HepG2 (cell line): ENCODE results near the gene DNPH1. TPM values are rescaled to one million over a fixed set of nuclear protein-coding genes. Genes with fewer than 3 reads are reported as not detected.

Experiments
- DR1 ChIP-seq: sonication (generic); formaldehyde crosslinking; IDR thresholded peaks from 2 replicates; pipeline ENCODE4 v1.8.0; 2021; ENCODE audit warnings: mild to moderate bottlenecking, missing genetic modification reagents, inconsistent platforms
- ELF1 ChIP-seq: sonication (generic); formaldehyde crosslinking; IDR thresholded peaks from 2 replicates; pipeline ENCODE4 v1.4.0; 2020; ENCODE audit warnings: missing genetic modification reagents
- FOXA1 ChIP-seq, 2 experiments: fragments of 450-650 bp in 1 of 2; sonication (generic) in 1 of 2; formaldehyde crosslinking in 1 of 2; IDR thresholded peaks; 2 replicates each; pipeline versions ENCODE4 v1.4.0 to v1.6.1; 2016 to 2020; ENCODE audit warnings: missing genetic modification reagents in 1 of 2
- GZF1 ChIP-seq: sonication (generic); formaldehyde crosslinking; IDR thresholded peaks from 2 replicates; pipeline ENCODE4 v1.5.1; 2020; ENCODE audit warnings: mild to moderate bottlenecking, missing genetic modification reagents
- HDAC1 ChIP-seq: sonication (generic); formaldehyde crosslinking; IDR thresholded peaks from 2 replicates; pipeline ENCODE4 v1.5.1; 2020; ENCODE audit warnings: mild to moderate bottlenecking, missing genetic modification reagents
- KLF11 ChIP-seq: IDR thresholded peaks from 2 replicates; pipeline ENCODE4 v1.6.1; 2016; ENCODE audit warnings: missing compliant biosample characterization
- KLF16 ChIP-seq, 2 experiments: sonication (generic) in 1 of 2; formaldehyde crosslinking in 1 of 2; IDR thresholded peaks; 2 replicates each; pipeline versions ENCODE4 v1.6.1 to v1.8.0; 2016 to 2023; ENCODE audit warnings: missing genetic modification reagents in 2 of 2, missing compliant biosample characterization in 1 of 2
- MIXL1 ChIP-seq: IDR thresholded peaks from 2 replicates; pipeline ENCODE4 v1.6.1; 2016
- RARA ChIP-seq: IDR thresholded peaks from 2 replicates; pipeline ENCODE4 v1.6.1; 2016; ENCODE audit warnings: missing genetic modification reagents, missing compliant biosample characterization
- THAP7 ChIP-seq: sonication (generic); formaldehyde crosslinking; IDR thresholded peaks from 2 replicates; pipeline ENCODE4 v1.8.1; 2023; ENCODE audit warnings: mild to moderate bottlenecking, missing genetic modification reagents
- ZNF281 ChIP-seq: sonication (generic); formaldehyde crosslinking; IDR thresholded peaks from 2 replicates; pipeline ENCODE4 v1.4.0; 2020; ENCODE audit warnings: missing genetic modification reagents, borderline replicate concordance
- ZNF331 ChIP-seq: sonication (generic); formaldehyde crosslinking; IDR thresholded peaks from 2 replicates; pipeline ENCODE4 v1.4.0; 2020; ENCODE audit warnings: missing genetic modification reagents
- ZNF337 ChIP-seq: sonication (generic); formaldehyde crosslinking; IDR thresholded peaks from 2 replicates; pipeline ENCODE4 v1.5.1; 2020; ENCODE audit warnings: missing genetic modification reagents, low read depth, mild to moderate bottlenecking, borderline replicate concordance
- ZNF773 ChIP-seq: sonication (generic); formaldehyde crosslinking; IDR thresholded peaks from 2 replicates; pipeline ENCODE4 v1.4.0; 2020; ENCODE audit warnings: missing genetic modification reagents, borderline replicate concordance
- ZSCAN25 ChIP-seq: sonication (generic); formaldehyde crosslinking; IDR thresholded peaks from 2 replicates; pipeline ENCODE4 v1.8.0; 2022; ENCODE audit warnings: mild to moderate bottlenecking, missing genetic modification reagents
- polyA plus RNA-seq, 8 experiments: library from polyadenylated mRNA; depleted of rRNA in 3 of 8; stranded (reverse) in 7 of 8; unstranded in 1 of 8; fragments of >200 nt; fragmentation: Illumina TruSeq in 4 of 8; extraction: Trizol in 4 of 8; gene quantifications; 2 replicates each; pipeline versions ENCODE4 v1.2.1 to v1.2.3, GENCODE V29; 2011 to 2016; ENCODE audit warnings: low read depth in 4 of 8, missing spikeins in 1 of 8, mixed read lengths in 1 of 8; ENCODE audit not compliant: insufficient read depth in 1 of 8
- total RNA-seq, 5 experiments: library from RNA; depleted of rRNA; stranded (reverse); fragments of >200 nt; fragmentation: Illumina TruSeq; extraction: Trizol; gene quantifications; 2 replicates each; pipeline ENCODE4 v1.2.3, GENCODE V29; 2016; ENCODE audit warnings: low read depth in 1 of 5
- TF ChIP-seq, protein P1 (sequence below): sonication (generic); formaldehyde crosslinking; IDR thresholded peaks from 2 replicates; pipeline ENCODE4 v1.4.0; 2020; ENCODE audit warnings: missing genetic modification reagents
- TF ChIP-seq, protein P2 (sequence below): IDR thresholded peaks from 2 replicates; pipeline ENCODE4 v1.6.1; 2016; ENCODE audit warnings: low read depth, missing genetic modification reagents, missing compliant biosample characterization

The DNPH1 gene
- total and polyA plus RNA-seq, 2 of the 13 experiments (the other 11 are each of a cell fraction or from before 2014, with no cell fraction given): 56.5 to 75.1 TPM

DNA sequence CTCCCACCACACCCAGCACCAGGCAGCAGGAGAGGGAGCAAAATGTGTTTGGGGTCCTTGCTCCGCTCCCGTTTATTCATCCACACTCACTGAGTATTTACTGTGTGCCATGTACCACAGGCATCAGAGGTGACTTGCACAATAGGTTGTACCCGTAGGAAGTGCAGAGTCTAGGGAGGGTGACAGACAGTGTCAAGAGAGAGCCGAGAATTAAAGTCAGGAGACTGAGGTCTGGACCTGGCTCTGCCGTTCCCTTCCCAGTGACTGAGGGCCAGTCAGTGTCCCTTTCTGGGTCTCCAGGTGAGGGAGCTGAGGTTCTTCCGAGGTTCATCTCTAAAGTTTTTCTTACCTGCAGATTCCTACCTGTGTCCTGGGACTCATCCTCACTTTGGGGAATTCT is 36.3 kb upstream of the DNPH1 start (continued):
- TF ChIP-seq, protein P1, sequence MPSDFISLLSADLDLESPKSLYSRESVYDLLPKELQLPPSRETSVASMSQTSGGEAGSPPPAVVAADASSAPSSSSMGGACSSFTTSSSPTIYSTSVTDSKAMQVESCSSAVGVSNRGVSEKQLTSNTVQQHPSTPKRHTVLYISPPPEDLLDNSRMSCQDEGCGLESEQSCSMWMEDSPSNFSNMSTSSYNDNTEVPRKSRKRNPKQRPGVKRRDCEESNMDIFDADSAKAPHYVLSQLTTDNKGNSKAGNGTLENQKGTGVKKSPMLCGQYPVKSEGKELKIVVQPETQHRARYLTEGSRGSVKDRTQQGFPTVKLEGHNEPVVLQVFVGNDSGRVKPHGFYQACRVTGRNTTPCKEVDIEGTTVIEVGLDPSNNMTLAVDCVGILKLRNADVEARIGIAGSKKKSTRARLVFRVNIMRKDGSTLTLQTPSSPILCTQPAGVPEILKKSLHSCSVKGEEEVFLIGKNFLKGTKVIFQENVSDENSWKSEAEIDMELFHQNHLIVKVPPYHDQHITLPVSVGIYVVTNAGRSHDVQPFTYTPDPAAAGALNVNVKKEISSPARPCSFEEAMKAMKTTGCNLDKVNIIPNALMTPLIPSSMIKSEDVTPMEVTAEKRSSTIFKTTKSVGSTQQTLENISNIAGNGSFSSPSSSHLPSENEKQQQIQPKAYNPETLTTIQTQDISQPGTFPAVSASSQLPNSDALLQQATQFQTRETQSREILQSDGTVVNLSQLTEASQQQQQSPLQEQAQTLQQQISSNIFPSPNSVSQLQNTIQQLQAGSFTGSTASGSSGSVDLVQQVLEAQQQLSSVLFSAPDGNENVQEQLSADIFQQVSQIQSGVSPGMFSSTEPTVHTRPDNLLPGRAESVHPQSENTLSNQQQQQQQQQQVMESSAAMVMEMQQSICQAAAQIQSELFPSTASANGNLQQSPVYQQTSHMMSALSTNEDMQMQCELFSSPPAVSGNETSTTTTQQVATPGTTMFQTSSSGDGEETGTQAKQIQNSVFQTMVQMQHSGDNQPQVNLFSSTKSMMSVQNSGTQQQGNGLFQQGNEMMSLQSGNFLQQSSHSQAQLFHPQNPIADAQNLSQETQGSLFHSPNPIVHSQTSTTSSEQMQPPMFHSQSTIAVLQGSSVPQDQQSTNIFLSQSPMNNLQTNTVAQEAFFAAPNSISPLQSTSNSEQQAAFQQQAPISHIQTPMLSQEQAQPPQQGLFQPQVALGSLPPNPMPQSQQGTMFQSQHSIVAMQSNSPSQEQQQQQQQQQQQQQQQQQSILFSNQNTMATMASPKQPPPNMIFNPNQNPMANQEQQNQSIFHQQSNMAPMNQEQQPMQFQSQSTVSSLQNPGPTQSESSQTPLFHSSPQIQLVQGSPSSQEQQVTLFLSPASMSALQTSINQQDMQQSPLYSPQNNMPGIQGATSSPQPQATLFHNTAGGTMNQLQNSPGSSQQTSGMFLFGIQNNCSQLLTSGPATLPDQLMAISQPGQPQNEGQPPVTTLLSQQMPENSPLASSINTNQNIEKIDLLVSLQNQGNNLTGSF (CRISPR knock-in tag): no peak
- no peak for TF ChIP-seq MIXL1 (CRISPR knock-in tag)
- TF ChIP-seq ZSCAN25 (CRISPR knock-in tag): peak; percentile 78
- no peak for TF ChIP-seq DR1 (CRISPR knock-in tag)
- peak; percentile 25; the same call in 1 of the 2 replicates for TF ChIP-seq ZNF281 (CRISPR knock-in tag)
- TF ChIP-seq ZNF331 (CRISPR knock-in tag): no peak
- TF ChIP-seq THAP7 (CRISPR knock-in tag): no peak
- no peak for TF ChIP-seq ZNF773
- TF ChIP-seq ELF1 (CRISPR knock-in tag): peak; percentile 25
- TF ChIP-seq FOXA1 (IDR thresholded peaks at IDR 0.05): no peak
- TF ChIP-seq FOXA1 (CRISPR knock-in tag; IDR thresholded peaks at IDR 0.05): peak; percentile 49
- peak; percentile 69 for TF ChIP-seq RARA (CRISPR knock-in tag)
- 0 out of 2 replicates have a peak, but pooled peaks have one; percentile 51 for TF ChIP-seq ZNF337 (CRISPR knock-in tag)
- TF ChIP-seq, protein P2, sequence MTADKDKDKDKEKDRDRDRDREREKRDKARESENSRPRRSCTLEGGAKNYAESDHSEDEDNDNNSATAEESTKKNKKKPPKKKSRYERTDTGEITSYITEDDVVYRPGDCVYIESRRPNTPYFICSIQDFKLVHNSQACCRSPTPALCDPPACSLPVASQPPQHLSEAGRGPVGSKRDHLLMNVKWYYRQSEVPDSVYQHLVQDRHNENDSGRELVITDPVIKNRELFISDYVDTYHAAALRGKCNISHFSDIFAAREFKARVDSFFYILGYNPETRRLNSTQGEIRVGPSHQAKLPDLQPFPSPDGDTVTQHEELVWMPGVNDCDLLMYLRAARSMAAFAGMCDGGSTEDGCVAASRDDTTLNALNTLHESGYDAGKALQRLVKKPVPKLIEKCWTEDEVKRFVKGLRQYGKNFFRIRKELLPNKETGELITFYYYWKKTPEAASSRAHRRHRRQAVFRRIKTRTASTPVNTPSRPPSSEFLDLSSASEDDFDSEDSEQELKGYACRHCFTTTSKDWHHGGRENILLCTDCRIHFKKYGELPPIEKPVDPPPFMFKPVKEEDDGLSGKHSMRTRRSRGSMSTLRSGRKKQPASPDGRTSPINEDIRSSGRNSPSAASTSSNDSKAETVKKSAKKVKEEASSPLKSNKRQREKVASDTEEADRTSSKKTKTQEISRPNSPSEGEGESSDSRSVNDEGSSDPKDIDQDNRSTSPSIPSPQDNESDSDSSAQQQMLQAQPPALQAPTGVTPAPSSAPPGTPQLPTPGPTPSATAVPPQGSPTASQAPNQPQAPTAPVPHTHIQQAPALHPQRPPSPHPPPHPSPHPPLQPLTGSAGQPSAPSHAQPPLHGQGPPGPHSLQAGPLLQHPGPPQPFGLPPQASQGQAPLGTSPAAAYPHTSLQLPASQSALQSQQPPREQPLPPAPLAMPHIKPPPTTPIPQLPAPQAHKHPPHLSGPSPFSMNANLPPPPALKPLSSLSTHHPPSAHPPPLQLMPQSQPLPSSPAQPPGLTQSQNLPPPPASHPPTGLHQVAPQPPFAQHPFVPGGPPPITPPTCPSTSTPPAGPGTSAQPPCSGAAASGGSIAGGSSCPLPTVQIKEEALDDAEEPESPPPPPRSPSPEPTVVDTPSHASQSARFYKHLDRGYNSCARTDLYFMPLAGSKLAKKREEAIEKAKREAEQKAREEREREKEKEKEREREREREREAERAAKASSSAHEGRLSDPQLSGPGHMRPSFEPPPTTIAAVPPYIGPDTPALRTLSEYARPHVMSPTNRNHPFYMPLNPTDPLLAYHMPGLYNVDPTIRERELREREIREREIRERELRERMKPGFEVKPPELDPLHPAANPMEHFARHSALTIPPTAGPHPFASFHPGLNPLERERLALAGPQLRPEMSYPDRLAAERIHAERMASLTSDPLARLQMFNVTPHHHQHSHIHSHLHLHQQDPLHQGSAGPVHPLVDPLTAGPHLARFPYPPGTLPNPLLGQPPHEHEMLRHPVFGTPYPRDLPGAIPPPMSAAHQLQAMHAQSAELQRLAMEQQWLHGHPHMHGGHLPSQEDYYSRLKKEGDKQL (CRISPR knock-in tag): no peak
- peak; percentile 64; the same call in 1 of the 2 replicates for TF ChIP-seq HDAC1
- no peak for TF ChIP-seq KLF11 (CRISPR knock-in tag)
- no peak for TF ChIP-seq GZF1 (CRISPR knock-in tag)
- peak in 1 of 2 experiments; percentile 33; a peak in 1 of 4 replicates for TF ChIP-seq KLF16 (CRISPR knock-in tag; IDR thresholded peaks at IDR 0.05)
